Astrocyte (in vitro differentiated cells and primary cell): ENCODE data around the gene C2CD4B. TPM values are rescaled to one million over a fixed set of nuclear protein-coding genes. Genes with fewer than 3 reads are reported as not detected.

Experiments used
- DNase-seq: peaks from one replicate; pipeline ENCODE4 v3.0.0-alpha.2; 2010; ENCODE audit warnings: low read depth
- FAIRE-seq: peaks from 2 replicates; lab custom pipeline; 2011; peaks lifted over from hg19 to GRCh38; lab: Jason Lieb, UNC
- H2AFZ ChIP-seq: 2 replicates; pipeline ENCODE4 v1.6.0; 2012; ENCODE audit warnings: low read depth, low read length, inconsistent platforms
- H3K27ac ChIP-seq: 2 replicates; pipeline ENCODE4 v1.5.1; 2011; ENCODE audit warnings: low read depth, low read length, inconsistent platforms
- H3K27me3 ChIP-seq: 2 replicates; pipeline ENCODE4 v1.6.0; 2011; ENCODE audit warnings: low read length, inconsistent platforms; ENCODE audit not compliant: insufficient read depth
- H3K36me3 ChIP-seq: 2 replicates; pipeline ENCODE4 v1.5.1; 2011; ENCODE audit warnings: low read length, inconsistent platforms; ENCODE audit not compliant: insufficient read depth
- H3K4me1 ChIP-seq: 2 replicates; pipeline ENCODE4 v1.5.1; 2011; ENCODE audit warnings: low read length, inconsistent platforms; ENCODE audit not compliant: insufficient read depth
- H3K4me2 ChIP-seq: 2 replicates; pipeline ENCODE4 v1.6.0; 2012; ENCODE audit warnings: low read length, inconsistent platforms
- H3K4me3 ChIP-seq: 2 replicates; pipeline ENCODE4 v1.5.1; 2011; ENCODE audit warnings: low read depth, mild to moderate bottlenecking, low read length, inconsistent platforms; ENCODE audit not compliant: insufficient read depth
- H3K79me2 ChIP-seq: 2 replicates; pipeline ENCODE4 v1.6.0; 2012; ENCODE audit warnings: mild to moderate bottlenecking, low read length, inconsistent platforms; ENCODE audit not compliant: insufficient read depth
- H3K9ac ChIP-seq: 2 replicates; pipeline ENCODE4 v1.6.0; 2012; ENCODE audit warnings: mild to moderate bottlenecking, low read length, inconsistent platforms
- H3K9me3 ChIP-seq: 2 replicates; pipeline ENCODE4 v1.5.1; 2012; ENCODE audit warnings: low read depth, mild to moderate bottlenecking, low read length, inconsistent platforms; ENCODE audit not compliant: insufficient read depth
- H4K20me1 ChIP-seq: 2 replicates; pipeline ENCODE4 v1.6.0; 2012; ENCODE audit warnings: low read length, inconsistent platforms; ENCODE audit not compliant: insufficient read depth
- H3K27ac Mint-ChIP-seq: one replicate; pipeline ENCODE4 v1.8.0; 2021; ENCODE audit warnings: mild to moderate bottlenecking, mixed read lengths; ENCODE audit not compliant: unreplicated experiment
- H3K27me3 Mint-ChIP-seq: one replicate; pipeline ENCODE4 v1.8.0; 2021; ENCODE audit warnings: low read depth, mixed read lengths; ENCODE audit not compliant: unreplicated experiment
- H3K36me3 Mint-ChIP-seq: one replicate; pipeline ENCODE4 v1.8.0; 2021; ENCODE audit warnings: low read depth, mixed read lengths; ENCODE audit not compliant: unreplicated experiment
- H3K4me1 Mint-ChIP-seq: one replicate; pipeline ENCODE4 v1.8.0; 2021; ENCODE audit warnings: low read depth, mixed read lengths; ENCODE audit not compliant: unreplicated experiment
- H3K4me3 Mint-ChIP-seq: one replicate; pipeline ENCODE4 v1.8.0; 2021; ENCODE audit warnings: mild to moderate bottlenecking, moderate library complexity, mixed read lengths; ENCODE audit not compliant: unreplicated experiment
- H3K9me3 Mint-ChIP-seq: one replicate; pipeline ENCODE4 v1.8.0; 2021; ENCODE audit warnings: mild to moderate bottlenecking, mixed read lengths; ENCODE audit not compliant: unreplicated experiment
- EZH2 ChIP-seq: IDR thresholded peaks from 2 replicates; pipeline ENCODE4 v1.6.1; 2012; ENCODE audit warnings: mild to moderate bottlenecking, low read length, inconsistent platforms; ENCODE audit not compliant: insufficient read depth
- total RNA-seq: library from RNA; stranded (reverse); gene quantifications from 2 replicates; pipeline ENCODE4 v1.2.1, GENCODE V29; 2021
- TF ChIP-seq, protein P1 (sequence below): IDR thresholded peaks from 2 replicates; pipeline ENCODE4 v1.5.1; 2011; ENCODE audit warnings: low read depth, mild to moderate bottlenecking, inconsistent platforms, low read length, moderate library complexity; ENCODE audit not compliant: insufficient read depth

Gene C2CD4B
- total RNA-seq, 1 donor from 2014 or later, result not detected

DNA sequence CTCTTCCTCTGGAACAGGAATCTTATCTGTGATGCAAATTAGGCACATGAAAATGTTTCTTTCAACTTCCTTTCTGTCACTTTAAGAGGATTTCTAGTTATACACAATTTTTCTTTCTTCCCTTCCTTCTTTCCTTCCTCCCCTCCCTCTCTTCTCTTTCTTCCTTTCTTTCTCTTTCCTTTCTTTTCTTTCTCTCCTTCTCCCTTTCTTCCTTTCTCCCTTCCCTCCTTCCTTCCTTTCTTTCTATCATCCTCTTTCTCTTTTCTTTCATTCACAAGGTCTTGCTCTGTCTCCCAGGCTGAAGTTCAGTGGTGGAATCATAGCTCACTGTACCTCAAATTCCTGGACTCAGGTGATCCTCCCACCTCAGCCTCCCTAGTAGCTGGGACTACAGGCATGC is 18.0 kb upstream of the C2CD4B start:
- Histone ChIP-seq H2AFZ (no peak overlapping the region), H3K27me3 (no peaks in the 10 kb centered on the region), H3K4me3 (no peak overlapping the region), H3K9ac (no peak overlapping the region), H3K9me3 (no peaks in the 10 kb centered on the region), H3K27ac (no peak overlapping the region), H3K79me2 (no peaks in the 10 kb centered on the region), H3K4me1 (no peaks in the 10 kb centered on the region), H4K20me1 (no peaks in the 10 kb centered on the region), H3K36me3 (no peaks in the 10 kb centered on the region), H3K4me2 (no peak overlapping the region)
- Mint-ChIP-seq H3K36me3 (no peaks in the 10 kb centered on the region), H3K27ac (no peak overlapping the region), H3K4me1 (no peaks in the 10 kb centered on the region), H3K9me3 (peaks cover 12% of the 10 kb centered on the region), H3K4me3 (no peak overlapping the region), H3K27me3 (no peaks in the 10 kb centered on the region)
- no peak for FAIRE-seq
- DNase-seq, result no peak
- TF ChIP-seq, protein P1, sequence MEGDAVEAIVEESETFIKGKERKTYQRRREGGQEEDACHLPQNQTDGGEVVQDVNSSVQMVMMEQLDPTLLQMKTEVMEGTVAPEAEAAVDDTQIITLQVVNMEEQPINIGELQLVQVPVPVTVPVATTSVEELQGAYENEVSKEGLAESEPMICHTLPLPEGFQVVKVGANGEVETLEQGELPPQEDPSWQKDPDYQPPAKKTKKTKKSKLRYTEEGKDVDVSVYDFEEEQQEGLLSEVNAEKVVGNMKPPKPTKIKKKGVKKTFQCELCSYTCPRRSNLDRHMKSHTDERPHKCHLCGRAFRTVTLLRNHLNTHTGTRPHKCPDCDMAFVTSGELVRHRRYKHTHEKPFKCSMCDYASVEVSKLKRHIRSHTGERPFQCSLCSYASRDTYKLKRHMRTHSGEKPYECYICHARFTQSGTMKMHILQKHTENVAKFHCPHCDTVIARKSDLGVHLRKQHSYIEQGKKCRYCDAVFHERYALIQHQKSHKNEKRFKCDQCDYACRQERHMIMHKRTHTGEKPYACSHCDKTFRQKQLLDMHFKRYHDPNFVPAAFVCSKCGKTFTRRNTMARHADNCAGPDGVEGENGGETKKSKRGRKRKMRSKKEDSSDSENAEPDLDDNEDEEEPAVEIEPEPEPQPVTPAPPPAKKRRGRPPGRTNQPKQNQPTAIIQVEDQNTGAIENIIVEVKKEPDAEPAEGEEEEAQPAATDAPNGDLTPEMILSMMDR, result no peak
- no peak for TF ChIP-seq EZH2

GRCh38 chr15:62173215-62173614 is 8.1 kb upstream of the C2CD4B start:
- H3K79me2 ChIP-seq, result no peaks in the 10 kb centered on the region
- no peak overlapping the region for H2AFZ ChIP-seq
- H3K4me1 ChIP-seq, result no peaks in the 10 kb centered on the region
- H3K27me3 ChIP-seq, result no peaks in the 10 kb centered on the region
- Mint-ChIP-seq H3K27me3 (peaks cover 18% of the 10 kb centered on the region), H3K36me3 (no peaks in the 10 kb centered on the region), H3K27ac (no peak overlapping the region), H3K9me3 (no peaks in the 10 kb centered on the region), H3K4me3 (no peak overlapping the region), H3K4me1 (no peaks in the 10 kb centered on the region)
- DNase-seq (no peak), FAIRE-seq (no peak)
- H3K9ac ChIP-seq, result no peak overlapping the region
- TF ChIP-seq, protein P1, result no peak
- TF ChIP-seq EZH2, result no peak
- H3K9me3 ChIP-seq, result no peaks in the 10 kb centered on the region
- H3K4me2 ChIP-seq, result no peak overlapping the region
- H3K27ac ChIP-seq, result no peak overlapping the region
- no peaks in the 10 kb centered on the region for H3K36me3 ChIP-seq
- no peaks in the 10 kb centered on the region for H4K20me1 ChIP-seq
- no peak overlapping the region for H3K4me3 ChIP-seq

- H3K27ac Mint-ChIP-seq, result no peak overlapping the region
Observed at GRCh38 chr15:62171882-62172281, 6.8 kb upstream of the C2CD4B start.

More at GRCh38 chr15:62171882-62172281, 6.8 kb upstream of the C2CD4B start:
- Mint-ChIP-seq H3K36me3 (no peaks in the 10 kb centered on the region), H3K4me3 (no peak overlapping the region), H3K27me3 (peaks cover 26% of the 10 kb centered on the region), H3K9me3 (no peaks in the 10 kb centered on the region), H3K4me1 (no peaks in the 10 kb centered on the region)
- H3K4me2 ChIP-seq, result no peak overlapping the region
- H3K79me2 ChIP-seq, result no peaks in the 10 kb centered on the region
- no peak overlapping the region for H3K9ac ChIP-seq
- H3K27ac ChIP-seq, result no peak overlapping the region
- no peaks in the 10 kb centered on the region for H3K9me3 ChIP-seq
- H4K20me1 ChIP-seq, result no peaks in the 10 kb centered on the region
- FAIRE-seq, result no peak
- H3K27me3 ChIP-seq, result no peaks in the 10 kb centered on the region
- TF ChIP-seq EZH2, result no peak
- TF ChIP-seq, protein P1, result no peak
- no peak for DNase-seq
- no peak overlapping the region for H3K4me3 ChIP-seq
- no peaks in the 10 kb centered on the region for H3K36me3 ChIP-seq
- H2AFZ ChIP-seq, result no peak overlapping the region
- no peaks in the 10 kb centered on the region for H3K4me1 ChIP-seq
